Heart left ventricle (tissue), 13 donors: Measurements from ENCODE around the gene PKD2L1.

Experiments
- CTCF ChIP-seq, 12 donors: fragments of 200-600 bp; sonication (generic) in 4 of 12; IDR thresholded peaks; one replicate each; pipeline versions ENCODE4 v1.5.0 to v1.8.0; 2018 to 2022; ENCODE audit warnings: antibody characterized with exemption in 12 of 12, mild to moderate bottlenecking in 5 of 12
- POLR2A ChIP-seq, 2 donors: fragments of 450-650 bp; IDR thresholded peaks; one replicate each; pipeline ENCODE4 v1.6.1; 2017; ENCODE audit warnings: antibody characterized with exemption in 2 of 2, mild to moderate bottlenecking in 2 of 2, moderate library complexity in 2 of 2
- donor health status: ischemic (EF 13 %, LVEDD 7.1; RV severe dilation, severe dysfunction).
- donor health status: DM: no; HTN: yes; CAD: no.
- donor health status: DM: no; HTN: no; CAD: no.
- donor health status: ischemic (EF 25% LVEDD 6.9; RV normal size, moderate dysfunction).
- donor health status: ischemic (EF 25% LVEDD 5.7; RV mildly dilated, moderate dysfunction).
- donor health status: ischemic (EF 35%, LVEDD 5.7; RV mildly dilated, moderate dysfunction).
- donor health status: nonischemic (EF 11% LVEDD 7.7; RV severe dilation, severe dysfunction).
- donor health status: DM: yes; HTN: yes; CAD: no.
- donor health status: PGD.
- donor health status: ischemic (EF 29% LVEDD 5.4; RV normal size, mild dysfunction).
- donor health status: nonischemic (EF 23%, LVEDD 6.1; RV moderate dilation, normal function).

GRCh38 chr10:100265821-100266485 lies 64.1 kb downstream of the PKD2L1 start:
- TF ChIP-seq POLR2A (IDR thresholded peaks at IDR 0.05) (no peak), CTCF (IDR thresholded peaks at IDR 0.05) (no peak)
